Nephron (organoid): Measurements from ENCODE around the gene CLCNKA.
A peak's percentile ranks its signal among the peaks of the same experiment; 100 is the strongest.
"Not testable (repeated sequence)": the region's sequence is repeated elsewhere in the genome, so short reads cannot be mapped to it uniquely, and the experiment has no call there.

ENCODE experiments used
- H3K27ac Mint-ChIP-seq, 3 experiments: 2 replicates each; pipeline ENCODE4 v1.8.0; 2020; ENCODE audit warnings: mixed read lengths in 3 of 3, mild to moderate bottlenecking in 2 of 3, moderate library complexity in 1 of 3
- H3K27me3 Mint-ChIP-seq: 2 replicates; pipeline ENCODE4 v1.8.0; 2021; ENCODE audit warnings: low read depth, mild to moderate bottlenecking, moderate library complexity, mixed read lengths
- H3K36me3 Mint-ChIP-seq: 2 replicates; pipeline ENCODE4 v1.8.0; 2020; ENCODE audit warnings: low read depth, mixed read lengths
- H3K4me1 Mint-ChIP-seq: 2 replicates; pipeline ENCODE4 v1.8.0; 2020; ENCODE audit warnings: mixed read lengths
- H3K4me3 Mint-ChIP-seq, 3 experiments: 2 replicates each; pipeline ENCODE4 v1.8.0; 2020; ENCODE audit warnings: mild to moderate bottlenecking in 3 of 3, mixed read lengths in 3 of 3, moderate library complexity in 2 of 3
- H3K9me3 Mint-ChIP-seq: 2 replicates; pipeline ENCODE4 v1.8.0; 2020; ENCODE audit warnings: mixed read lengths
- TF ChIP-seq, protein P1 (sequence below), 3 experiments: fragments of 200-600 bp; sonication (generic); IDR thresholded peaks; one replicate each; pipeline ENCODE4 v1.5.0; 2021; ENCODE audit warnings: antibody characterized with exemption in 3 of 3; ENCODE audit not compliant: unreplicated experiment in 3 of 3

The CLCNKA gene

DNA sequence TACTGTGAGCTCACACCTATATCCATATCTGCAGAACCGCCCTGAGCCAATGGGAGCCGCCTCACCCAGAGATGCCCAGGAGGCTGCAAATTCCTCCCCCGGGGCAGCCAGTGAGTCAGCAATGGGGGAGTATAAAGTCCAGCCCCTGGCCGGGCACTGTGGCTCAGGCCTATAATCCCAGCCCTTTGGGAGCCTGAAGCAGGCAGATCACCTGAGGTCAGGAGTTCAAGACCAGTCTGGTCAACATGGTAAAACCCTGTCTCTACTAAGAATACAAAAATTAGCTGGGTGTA lies 16.7 kb downstream of the CLCNKA start:
- TF ChIP-seq, protein P1, sequence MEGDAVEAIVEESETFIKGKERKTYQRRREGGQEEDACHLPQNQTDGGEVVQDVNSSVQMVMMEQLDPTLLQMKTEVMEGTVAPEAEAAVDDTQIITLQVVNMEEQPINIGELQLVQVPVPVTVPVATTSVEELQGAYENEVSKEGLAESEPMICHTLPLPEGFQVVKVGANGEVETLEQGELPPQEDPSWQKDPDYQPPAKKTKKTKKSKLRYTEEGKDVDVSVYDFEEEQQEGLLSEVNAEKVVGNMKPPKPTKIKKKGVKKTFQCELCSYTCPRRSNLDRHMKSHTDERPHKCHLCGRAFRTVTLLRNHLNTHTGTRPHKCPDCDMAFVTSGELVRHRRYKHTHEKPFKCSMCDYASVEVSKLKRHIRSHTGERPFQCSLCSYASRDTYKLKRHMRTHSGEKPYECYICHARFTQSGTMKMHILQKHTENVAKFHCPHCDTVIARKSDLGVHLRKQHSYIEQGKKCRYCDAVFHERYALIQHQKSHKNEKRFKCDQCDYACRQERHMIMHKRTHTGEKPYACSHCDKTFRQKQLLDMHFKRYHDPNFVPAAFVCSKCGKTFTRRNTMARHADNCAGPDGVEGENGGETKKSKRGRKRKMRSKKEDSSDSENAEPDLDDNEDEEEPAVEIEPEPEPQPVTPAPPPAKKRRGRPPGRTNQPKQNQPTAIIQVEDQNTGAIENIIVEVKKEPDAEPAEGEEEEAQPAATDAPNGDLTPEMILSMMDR (IDR thresholded peaks at IDR 0.05; ENCODE audit: unreplicated experiment in 3 of 3) = no peak
- Mint-ChIP-seq H3K27me3 (peaks cover 29% of the 10 kb centered on the region), H3K36me3 (no peaks in the 10 kb centered on the region)

DNA sequence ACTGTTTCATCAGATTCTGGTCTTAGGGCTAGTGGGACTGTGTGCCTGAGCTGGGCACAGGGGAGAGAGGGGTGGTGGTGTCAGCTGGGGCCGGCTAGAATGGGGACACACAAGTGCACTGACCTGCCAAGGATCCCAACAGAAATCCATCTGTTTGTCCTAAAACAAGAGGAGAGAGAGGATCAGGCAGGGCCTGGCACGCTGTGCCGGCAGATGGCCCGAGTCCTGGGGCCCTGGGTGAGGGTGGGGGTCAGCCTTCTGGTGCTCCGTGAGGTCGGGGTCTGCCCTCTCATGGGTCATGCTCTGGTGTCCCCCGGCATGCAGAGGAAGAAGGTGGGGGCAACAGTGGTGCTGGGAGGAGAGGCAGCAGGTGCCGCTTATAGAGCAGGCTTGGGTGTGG lies 18.0 kb downstream of the CLCNKA start:
- H3K27ac Mint-ChIP-seq, H3K9me3 Mint-ChIP-seq, H3K4me3 Mint-ChIP-seq, H3K36me3 Mint-ChIP-seq, H3K4me1 Mint-ChIP-seq: not testable (repeated sequence)
- peaks cover 30% of the 10 kb centered on the region for H3K27me3 Mint-ChIP-seq

More for the DNA sequence above, 16.7 kb downstream of the CLCNKA start:
- Mint-ChIP-seq H3K4me1 (no peaks in the 10 kb centered on the region), H3K9me3 (no peaks in the 10 kb centered on the region), H3K27ac (no peak overlapping the region), H3K4me3 (no peak overlapping the region)

DNA sequence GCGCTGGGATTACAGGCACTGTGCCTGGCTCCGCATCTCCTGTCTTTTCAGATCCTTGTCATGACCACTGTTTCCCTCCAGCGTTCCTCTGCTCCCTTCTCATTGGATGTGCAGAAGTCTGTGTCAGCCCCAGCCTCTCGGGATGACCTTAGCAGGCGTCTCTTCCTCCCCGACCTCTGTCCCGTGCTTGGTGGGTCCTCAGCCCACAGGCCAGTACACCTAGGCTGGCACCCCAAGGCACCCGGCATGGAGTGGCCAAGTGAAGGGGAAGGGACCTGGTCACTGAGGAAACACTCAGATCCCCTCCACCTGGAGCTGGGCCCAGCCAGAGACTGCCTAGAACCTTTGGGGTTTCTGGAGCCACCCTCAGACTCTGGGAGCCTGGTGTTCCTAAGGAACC lies 19.4 kb downstream of the CLCNKA start:
- Mint-ChIP-seq H3K36me3 (no peaks in the 10 kb centered on the region), H3K4me3 (no peak overlapping the region), H3K9me3 (no peaks in the 10 kb centered on the region), H3K27me3 (peaks cover 32% of the 10 kb centered on the region), H3K27ac (no peak overlapping the region), H3K4me1 (no peaks in the 10 kb centered on the region)
- TF ChIP-seq, protein P1 (IDR thresholded peaks at IDR 0.05; ENCODE audit: unreplicated experiment in 3 of 3) = no peak

DNA sequence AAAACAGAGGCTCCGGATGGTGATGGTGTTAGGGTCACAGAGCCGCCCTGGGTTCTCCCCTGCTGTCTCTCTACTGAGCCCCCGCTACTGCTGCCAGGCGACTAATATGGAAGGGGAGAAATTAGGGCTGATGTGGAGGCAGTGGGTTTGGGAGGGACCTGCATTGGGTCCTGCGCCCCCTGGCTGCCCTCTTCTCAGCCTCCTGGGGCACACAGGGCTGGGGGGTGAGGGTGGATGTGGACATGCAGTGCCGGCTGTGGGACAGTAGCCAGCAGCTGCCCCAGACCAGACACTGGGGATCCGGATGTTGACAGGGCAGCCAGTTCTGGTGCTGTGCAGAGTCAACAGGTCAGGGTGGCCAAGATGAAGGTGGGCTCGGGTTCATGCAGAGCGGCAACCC lies 20.3 kb downstream of the CLCNKA start:
- Mint-ChIP-seq H3K27me3 (peaks cover 32% of the 10 kb centered on the region), H3K4me1 (no peaks in the 10 kb centered on the region), H3K9me3 (no peaks in the 10 kb centered on the region), H3K4me3 (no peak overlapping the region), H3K36me3 (no peaks in the 10 kb centered on the region), H3K27ac (no peak overlapping the region)
- TF ChIP-seq, protein P1 (IDR thresholded peaks at IDR 0.05; ENCODE audit: unreplicated experiment in 3 of 3) = no peak

DNA sequence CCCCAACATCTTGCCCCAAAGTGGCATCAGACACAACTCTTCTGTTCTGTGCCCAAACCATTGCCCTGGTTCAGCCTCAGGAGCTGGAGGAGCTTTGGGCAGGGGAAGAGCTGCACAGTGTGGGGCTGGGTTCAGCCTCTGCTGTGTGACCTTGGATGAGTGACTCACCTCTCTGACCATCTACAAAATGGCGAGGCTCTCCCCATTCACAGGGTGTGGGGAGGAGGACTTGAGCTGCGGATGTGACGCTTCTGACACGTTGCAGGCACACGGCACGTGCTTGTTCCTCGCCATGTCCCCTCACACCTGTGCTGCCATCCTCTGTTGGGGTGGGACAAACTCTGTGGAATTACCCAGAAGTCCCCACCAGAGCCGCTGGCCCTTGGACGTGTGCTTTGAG lies 20.8 kb downstream of the CLCNKA start:
- H3K4me3 Mint-ChIP-seq, H3K36me3 Mint-ChIP-seq, H3K4me1 Mint-ChIP-seq, H3K9me3 Mint-ChIP-seq, H3K27ac Mint-ChIP-seq: not testable (repeated sequence)
- peaks cover 30% of the 10 kb centered on the region for H3K27me3 Mint-ChIP-seq

DNA sequence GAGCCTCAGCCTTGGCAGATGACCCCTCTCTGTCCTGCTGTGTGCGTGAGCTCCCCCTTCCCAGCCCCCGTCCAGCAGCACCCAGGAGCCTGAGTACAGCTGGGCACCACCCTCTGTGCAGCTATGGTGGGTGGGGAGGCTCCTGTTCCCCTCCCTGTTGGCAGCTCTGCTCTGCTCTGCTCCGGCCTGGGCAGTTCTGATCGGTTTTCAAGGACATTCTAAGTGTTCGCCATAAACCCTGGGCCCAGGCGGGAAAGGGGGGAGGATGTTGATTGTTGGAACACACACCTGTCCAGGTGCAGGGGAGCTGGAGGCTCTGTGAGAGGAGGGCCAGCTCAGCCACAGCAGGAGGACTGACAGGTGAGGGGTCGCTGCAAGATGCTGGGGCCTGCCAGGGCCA lies 21.7 kb downstream of the CLCNKA start, which contains the start of gene CLCNKB:
Gene CLCNKB (plus strand): TSS at position 262 of the 400 bp plus-strand sequence. CDS start 711 bp downstream, outside the sequence.
- peak within 1 kb of the TSS in 1 of 3 experiments; percentile 90 for H3K27ac Mint-ChIP-seq
- TF ChIP-seq, protein P1 (IDR thresholded peaks at IDR 0.05; ENCODE audit: unreplicated experiment in 3 of 3) = no peak
- H3K4me1 Mint-ChIP-seq = no peaks in the 10 kb centered on the region
- peaks cover 24% of the 10 kb centered on the region for H3K27me3 Mint-ChIP-seq
- H3K9me3 Mint-ChIP-seq = no peaks in the 10 kb centered on the region
- H3K4me3 Mint-ChIP-seq = peak within 1 kb of the TSS in 1 of 3 experiments; percentile 38
- H3K36me3 Mint-ChIP-seq = no peaks in the 10 kb centered on the region

DNA sequence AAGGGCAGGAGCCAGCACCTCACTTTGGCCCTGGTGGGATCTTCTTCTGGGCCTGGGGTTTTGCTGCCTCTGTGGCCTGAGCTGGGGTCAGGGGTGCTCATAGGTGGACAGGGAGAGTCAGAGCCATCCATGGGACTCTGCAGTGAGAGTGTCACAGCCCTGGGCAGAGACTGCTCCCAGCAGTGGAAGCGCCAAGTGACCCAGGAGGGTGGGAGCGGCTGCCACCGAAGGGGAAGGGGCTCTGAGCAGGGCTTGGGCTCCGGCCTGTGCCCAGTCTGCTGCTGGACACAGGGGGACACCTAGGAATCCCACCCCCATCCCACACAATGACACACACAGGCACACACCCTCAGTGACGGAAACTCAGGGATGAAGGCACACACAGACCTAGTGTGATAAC lies 22.1 kb downstream of the CLCNKA start:
- Mint-ChIP-seq H3K9me3 (no peaks in the 10 kb centered on the region), H3K27me3 (peaks cover 24% of the 10 kb centered on the region), H3K36me3 (no peaks in the 10 kb centered on the region), H3K4me1 (no peaks in the 10 kb centered on the region), H3K27ac (peak overlapping the region in 1 of 3 experiments; percentile 90), H3K4me3 (no peak overlapping the region)
- TF ChIP-seq, protein P1 (IDR thresholded peaks at IDR 0.05; ENCODE audit: unreplicated experiment in 3 of 3) = no peak
